Transverse colon (tissue), 3 donors: ENCODE data around the gene PLPP2.

Source experiments
- POLR2A ChIP-seq: fragments of 450-650 bp; IDR thresholded peaks from one replicate; pipeline ENCODE4 v1.6.1; 2016; ENCODE audit warnings: antibody characterized with exemption, mild to moderate bottlenecking, moderate library complexity
- TF ChIP-seq, protein P1 (sequence below), 5 experiments: fragments of 200-600 bp in 3 of 5; fragments of 450-650 bp in 2 of 5; sonication (generic) in 3 of 5; IDR thresholded peaks; 1 replicate in 2 of 5; 2 replicates in 3 of 5; pipeline ENCODE4 v1.5.1; 2016 to 2017; ENCODE audit warnings: antibody characterized with exemption in 5 of 5, inconsistent platforms in 3 of 5, mild to moderate bottlenecking in 2 of 5, moderate library complexity in 1 of 5

DNA sequence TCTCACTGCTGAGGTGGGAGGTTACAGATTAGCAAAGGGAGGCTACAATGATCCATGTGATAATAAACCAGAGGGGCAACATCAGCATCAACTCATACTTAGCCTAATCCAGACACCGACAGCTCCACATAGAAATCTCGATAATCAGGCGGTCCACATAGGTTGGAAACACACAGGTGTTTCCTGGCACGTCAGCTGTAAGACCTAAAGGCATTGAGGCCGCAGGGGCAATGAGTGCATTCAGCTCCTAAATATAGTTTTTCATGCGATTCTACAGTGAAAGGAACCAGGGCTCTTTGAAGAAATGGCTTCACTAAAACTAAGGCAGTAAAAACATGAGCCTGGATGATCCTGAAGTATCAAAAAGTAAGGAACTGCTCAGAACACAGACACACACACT is 19.3 kb downstream of the PLPP2 start:
- TF ChIP-seq, protein P1, sequence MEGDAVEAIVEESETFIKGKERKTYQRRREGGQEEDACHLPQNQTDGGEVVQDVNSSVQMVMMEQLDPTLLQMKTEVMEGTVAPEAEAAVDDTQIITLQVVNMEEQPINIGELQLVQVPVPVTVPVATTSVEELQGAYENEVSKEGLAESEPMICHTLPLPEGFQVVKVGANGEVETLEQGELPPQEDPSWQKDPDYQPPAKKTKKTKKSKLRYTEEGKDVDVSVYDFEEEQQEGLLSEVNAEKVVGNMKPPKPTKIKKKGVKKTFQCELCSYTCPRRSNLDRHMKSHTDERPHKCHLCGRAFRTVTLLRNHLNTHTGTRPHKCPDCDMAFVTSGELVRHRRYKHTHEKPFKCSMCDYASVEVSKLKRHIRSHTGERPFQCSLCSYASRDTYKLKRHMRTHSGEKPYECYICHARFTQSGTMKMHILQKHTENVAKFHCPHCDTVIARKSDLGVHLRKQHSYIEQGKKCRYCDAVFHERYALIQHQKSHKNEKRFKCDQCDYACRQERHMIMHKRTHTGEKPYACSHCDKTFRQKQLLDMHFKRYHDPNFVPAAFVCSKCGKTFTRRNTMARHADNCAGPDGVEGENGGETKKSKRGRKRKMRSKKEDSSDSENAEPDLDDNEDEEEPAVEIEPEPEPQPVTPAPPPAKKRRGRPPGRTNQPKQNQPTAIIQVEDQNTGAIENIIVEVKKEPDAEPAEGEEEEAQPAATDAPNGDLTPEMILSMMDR (IDR thresholded peaks at IDR 0.05), result no peak
- TF ChIP-seq POLR2A, result no peak
